Colonic mucosa (tissue), 4 donors: ENCODE measurements around the gene ZNF674. TPM values are rescaled to one million over a fixed set of nuclear protein-coding genes. Genes with fewer than 3 reads are reported as not detected.

Source experiments
- DNase-seq: peaks from one replicate; pipeline ENCODE4 v3.0.0-alpha.2; 2020
- H3K27ac ChIP-seq: fragments of 200-600 bp; one replicate; pipeline ENCODE4 v1.8.0; 2021
- H3K27me3 ChIP-seq: fragments of 200-600 bp; one replicate; pipeline ENCODE4 v1.8.0; 2021
- H3K36me3 ChIP-seq: fragments of 200-600 bp; one replicate; pipeline ENCODE4 v1.8.0; 2021
- H3K4me1 ChIP-seq: fragments of 200-600 bp; one replicate; pipeline ENCODE4 v1.8.0; 2021; ENCODE audit warnings: mild to moderate bottlenecking
- H3K4me3 ChIP-seq: fragments of 200-600 bp; one replicate; pipeline ENCODE4 v1.8.0; 2021
- H3K9ac ChIP-seq, 2 donors: one replicate each; pipeline ENCODE4 v1.7.0; 2013; ENCODE audit warnings: control low read depth in 2 of 2, low read depth in 2 of 2, low read length in 2 of 2
- H3K9me3 ChIP-seq: fragments of 200-600 bp; one replicate; pipeline ENCODE4 v1.8.0; 2021
- intact Hi-C: fragments of 100-400 bp; cut with DNase I; formaldehyde crosslinking; loops from one replicate; pipeline ENCODE4 v1.14.1; 2022
- total RNA-seq, 2 donors: library from RNA; stranded (reverse); fragmentation: NEBNext Ultra II Directional in 1 of 2; extraction: Animal tissue kit (Norgen Biotek cat#: 25700) in 1 of 2; gene quantifications; one replicate each; pipeline ENCODE4 v1.2.1, GENCODE V29; 2021
- TF ChIP-seq, protein P1 (sequence below): fragments of 200-600 bp; IDR thresholded peaks from one replicate; pipeline ENCODE4 v1.8.0; 2022; ENCODE audit warnings: antibody characterized with exemption, mild to moderate bottlenecking
- donor health status: healthy.
- donor health status: DM: no; HTN: no; CAD: no.
- donor health status: DM: no; HTN: no; CAD: no.

ZNF674 gene
- total RNA-seq, 2 donors from 2014 or later = 3.6 to 4.0 TPM

DNA sequence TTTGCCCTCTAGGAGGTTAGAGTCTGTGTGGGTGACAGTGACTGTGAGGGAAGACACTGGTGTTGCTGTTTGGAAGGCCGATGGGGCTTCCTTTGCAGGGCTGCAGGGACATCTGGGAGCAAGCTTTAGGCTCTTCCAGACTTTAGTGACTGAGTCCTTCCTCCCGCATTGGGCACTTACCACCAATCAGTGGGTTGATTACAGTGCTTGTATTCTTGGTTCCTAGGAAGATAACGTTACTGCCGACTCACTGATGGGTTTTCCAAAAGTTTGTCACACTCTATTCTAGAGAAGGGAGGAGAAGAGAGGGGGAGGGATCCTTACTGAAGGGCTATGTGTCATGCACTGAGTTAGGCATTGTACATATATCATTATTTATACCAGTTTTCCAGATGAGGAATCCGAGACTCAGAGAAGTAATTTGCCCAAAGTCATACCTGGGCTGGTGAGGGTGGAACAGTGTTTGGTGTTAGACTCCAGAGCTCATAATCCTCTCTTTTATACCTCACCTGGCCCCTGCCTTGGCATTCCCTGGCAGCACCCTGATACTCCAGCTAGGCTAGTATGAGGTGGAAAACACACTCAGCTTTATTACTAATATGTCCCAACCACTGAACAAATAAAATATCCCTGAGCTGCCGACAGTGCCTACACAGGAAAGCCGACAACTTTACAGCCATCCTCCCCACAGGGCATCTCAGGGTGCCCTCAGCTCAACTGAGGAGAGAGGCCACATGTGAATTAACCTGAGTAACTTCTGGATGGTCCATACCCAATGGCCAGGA is 32.2 kb upstream of the ZNF674 start:
- DNase-seq = no peak
- no peak overlapping the region for H3K27ac ChIP-seq
- H3K36me3 ChIP-seq = no peaks in the 10 kb centered on the region
- intact Hi-C loops = no loop called here
- H3K4me1 ChIP-seq = no peaks in the 10 kb centered on the region
- H3K27me3 ChIP-seq = no peaks in the 10 kb centered on the region
- no peaks in the 10 kb centered on the region for H3K9me3 ChIP-seq
- no peak overlapping the region for H3K9ac ChIP-seq
- TF ChIP-seq, protein P1, sequence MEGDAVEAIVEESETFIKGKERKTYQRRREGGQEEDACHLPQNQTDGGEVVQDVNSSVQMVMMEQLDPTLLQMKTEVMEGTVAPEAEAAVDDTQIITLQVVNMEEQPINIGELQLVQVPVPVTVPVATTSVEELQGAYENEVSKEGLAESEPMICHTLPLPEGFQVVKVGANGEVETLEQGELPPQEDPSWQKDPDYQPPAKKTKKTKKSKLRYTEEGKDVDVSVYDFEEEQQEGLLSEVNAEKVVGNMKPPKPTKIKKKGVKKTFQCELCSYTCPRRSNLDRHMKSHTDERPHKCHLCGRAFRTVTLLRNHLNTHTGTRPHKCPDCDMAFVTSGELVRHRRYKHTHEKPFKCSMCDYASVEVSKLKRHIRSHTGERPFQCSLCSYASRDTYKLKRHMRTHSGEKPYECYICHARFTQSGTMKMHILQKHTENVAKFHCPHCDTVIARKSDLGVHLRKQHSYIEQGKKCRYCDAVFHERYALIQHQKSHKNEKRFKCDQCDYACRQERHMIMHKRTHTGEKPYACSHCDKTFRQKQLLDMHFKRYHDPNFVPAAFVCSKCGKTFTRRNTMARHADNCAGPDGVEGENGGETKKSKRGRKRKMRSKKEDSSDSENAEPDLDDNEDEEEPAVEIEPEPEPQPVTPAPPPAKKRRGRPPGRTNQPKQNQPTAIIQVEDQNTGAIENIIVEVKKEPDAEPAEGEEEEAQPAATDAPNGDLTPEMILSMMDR = no peak
- no peak overlapping the region for H3K4me3 ChIP-seq

GRCh38 chrX:46576458-46576857 is 31.2 kb upstream of the ZNF674 start:
- Histone ChIP-seq H3K9me3 (no peaks in the 10 kb centered on the region), H3K27ac (no peak overlapping the region), H3K4me1 (no peaks in the 10 kb centered on the region), H3K27me3 (no peaks in the 10 kb centered on the region), H3K4me3 (no peak overlapping the region), H3K9ac (no peak overlapping the region), H3K36me3 (no peaks in the 10 kb centered on the region)
- TF ChIP-seq, protein P1 = no peak
- DNase-seq = no peak
- intact Hi-C loops = no loop called here

DNA sequence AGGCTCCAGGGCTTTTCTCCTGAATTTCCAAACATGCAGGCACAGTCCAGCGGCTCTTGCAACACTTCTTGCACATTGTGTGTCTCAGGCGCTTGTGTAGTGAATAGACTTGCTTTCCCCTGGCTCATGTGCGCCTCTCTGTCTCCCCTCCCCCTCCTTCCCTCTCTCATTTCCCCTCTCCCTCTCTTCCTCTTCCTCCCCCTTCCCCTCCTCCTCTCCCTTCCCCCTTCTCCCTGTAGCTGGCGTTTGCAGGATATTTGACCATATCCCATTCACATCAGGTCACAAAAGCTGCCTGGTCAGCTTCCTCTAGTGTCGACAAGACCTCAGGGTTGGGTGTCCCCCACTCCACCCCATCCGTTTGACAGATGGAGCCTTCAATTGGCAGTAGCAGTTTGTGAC is 30.8 kb upstream of the ZNF674 start:
- Histone ChIP-seq H3K27ac (no peak overlapping the region), H3K4me1 (no peaks in the 10 kb centered on the region), H3K4me3 (no peak overlapping the region), H3K27me3 (no peaks in the 10 kb centered on the region), H3K9ac (no peak overlapping the region), H3K36me3 (no peaks in the 10 kb centered on the region), H3K9me3 (no peaks in the 10 kb centered on the region)
- intact Hi-C loops = no loop called here
- TF ChIP-seq, protein P1 = no peak
- peak; percentile 29 for DNase-seq

GRCh38 chrX:46575586-46575985 is 30.4 kb upstream of the ZNF674 start:
- Histone ChIP-seq H3K27me3 (no peaks in the 10 kb centered on the region), H3K36me3 (no peaks in the 10 kb centered on the region), H3K9ac (peak overlapping the region in 1 of 2 donors; percentile 29), H3K9me3 (no peaks in the 10 kb centered on the region), H3K4me1 (no peaks in the 10 kb centered on the region), H3K27ac (no peak overlapping the region), H3K4me3 (peak overlapping the region; percentile 48)
- no peak for DNase-seq
- TF ChIP-seq, protein P1 = no peak
- intact Hi-C loops = no loop called here

- intact Hi-C loops = no loop called here
- Histone ChIP-seq H3K9ac (peak overlapping the region in 1 of 2 donors; percentile 53), H3K27me3 (no peaks in the 10 kb centered on the region), H3K9me3 (no peaks in the 10 kb centered on the region), H3K4me3 (peak overlapping the region; percentile 48), H3K27ac (no peak overlapping the region), H3K36me3 (no peaks in the 10 kb centered on the region), H3K4me1 (no peaks in the 10 kb centered on the region)
- TF ChIP-seq, protein P1 = no peak
- no peak for DNase-seq
Measured at GRCh38 chrX:46574774-46575381, 29.7 kb upstream of the ZNF674 start.
